ENCODE measurements around the gene SCGB3A1.

- TF ChIP-seq CTCF (IDR thresholded peaks at IDR 0.05 in 2 of 3, conservative IDR thresholded peaks at IDR 0.05 in 1 of 3; ENCODE audit: insufficient read depth in 2 of 3, low read depth in 1 of 3, low read length in 3 of 3) (no peak), CREB1 (IDR thresholded peaks at IDR 0.05) (no peak), CREB1 (CRISPR knock-in tag; IDR thresholded peaks at IDR 0.05) (no peak), FOXP1 (CRISPR knock-in tag; IDR thresholded peaks at IDR 0.05) (no peak), MGA (IDR thresholded peaks at IDR 0.05) (no peak), POU5F1 (IDR thresholded peaks at IDR 0.05; ENCODE audit: borderline replicate concordance, low read depth, low read length, partially characterized antibody) (no peak), RAD21 (CRISPR knock-in tag; conservative IDR thresholded peaks at IDR 0.05 in 1 of 2, IDR thresholded peaks at IDR 0.05 in 1 of 2) (no peak), REST (IDR thresholded peaks at IDR 0.05; ENCODE audit: borderline replicate concordance) (no peak), REST (CRISPR knock-in tag; IDR thresholded peaks at IDR 0.05; ENCODE audit: low read depth) (no peak), MAFF (IDR thresholded peaks at IDR 0.05; ENCODE audit: low read length) (no peak), U2AF1 (optimal IDR thresholded peaks at IDR 0.05; ENCODE audit: low read depth, low read length) (no peak), MED1 (CRISPR knock-in tag; IDR thresholded peaks at IDR 0.05; ENCODE audit: borderline replicate concordance) (no peak)
Observed at GRCh38 chr5:180613188-180613813, 22.0 kb upstream of the SCGB3A1 start.
